Activated naive CD4-positive, alpha-beta T cell treated with anti-CD3 and anti-CD28 coated beads for 36 hours (primary cell): Measurements from ENCODE around the gene CLOCK. TPM values are rescaled to one million over a fixed set of nuclear protein-coding genes. Genes with fewer than 3 reads are reported as not detected.

Source experiments
- CTCF ChIA-PET: fragments of 350-600 bp; sonication (Branson Sonifier 250); formaldehyde crosslinking; loops from one replicate; lab custom pipeline; 2021; ENCODE audit warnings: antibody characterized with exemption; lab: Charles Lee
- DNase-seq: peaks from one replicate; pipeline ENCODE4 v3.0.0-alpha.2; 2020
- H3K27ac Mint-ChIP-seq: one replicate; pipeline ENCODE4 v1.8.0; 2021; ENCODE audit warnings: mild to moderate bottlenecking, mixed read lengths
- H3K27me3 Mint-ChIP-seq: one replicate; pipeline ENCODE4 v1.8.0; 2021; ENCODE audit warnings: low read depth, mixed read lengths
- H3K36me3 Mint-ChIP-seq: one replicate; pipeline ENCODE4 v1.8.0; 2021; ENCODE audit warnings: low read depth, mixed read lengths
- H3K4me1 Mint-ChIP-seq: one replicate; pipeline ENCODE4 v1.8.0; 2021; ENCODE audit warnings: low read depth, mixed read lengths
- H3K4me3 Mint-ChIP-seq: one replicate; pipeline ENCODE4 v1.8.0; 2021; ENCODE audit warnings: mild to moderate bottlenecking, moderate library complexity, mixed read lengths
- H3K9me3 Mint-ChIP-seq: one replicate; pipeline ENCODE4 v1.8.0; 2021; ENCODE audit warnings: mixed read lengths
- intact Hi-C: fragments of 100-400 bp; cut with micrococcal nuclease; formaldehyde crosslinking; loops from one replicate; pipeline ENCODE4 v1.15.1; 2023
- total RNA-seq, 2 experiments: library from RNA; stranded (reverse); gene quantifications; one replicate each; pipeline ENCODE4 v1.2.3, GENCODE V29; 2021

The CLOCK gene
- total RNA-seq, 2 experiments from 2014 or later, result 8.1 to 8.5 TPM

- no peaks in the 10 kb centered on the region for H3K27me3 Mint-ChIP-seq
- peaks cover 34% of the 10 kb centered on the region for H3K4me1 Mint-ChIP-seq
- no peak overlapping the region for H3K4me3 Mint-ChIP-seq
- no peaks in the 10 kb centered on the region for H3K9me3 Mint-ChIP-seq
- H3K27ac Mint-ChIP-seq, result no peak overlapping the region
- intact Hi-C loops, result no loop called here
- CTCF ChIA-PET, result interaction anchor here (0.6 kb wide), 1 partner anchor 475 kb away, joined by 3 read pairs; no protein-coding TSS in a partner anchor
- H3K36me3 Mint-ChIP-seq, result peaks cover 38% of the 10 kb centered on the region
- no peak for DNase-seq
Measured at GRCh38 chr4:55406545-55406944, 140.2 kb downstream of the CLOCK start.

DNA sequence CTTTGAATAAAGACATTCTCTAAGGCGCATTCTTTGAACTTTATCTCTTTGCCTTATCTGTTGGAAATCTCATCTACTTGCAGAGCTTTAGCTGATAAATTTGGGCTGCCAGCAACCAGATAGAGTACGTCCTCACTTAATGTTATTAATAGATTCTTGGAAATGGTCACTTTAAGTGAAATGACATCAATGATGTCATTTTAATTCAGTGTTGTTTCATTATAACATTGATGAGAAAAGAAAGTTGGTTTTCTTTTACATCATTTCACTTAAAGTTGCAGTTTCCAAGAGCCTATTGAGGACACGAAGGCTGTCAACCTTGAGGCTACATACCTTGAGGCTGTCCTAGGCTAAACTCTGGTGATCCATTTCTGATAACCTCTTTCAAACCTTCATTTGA, 141.6 kb downstream of the CLOCK start:
- peaks cover 47% of the 10 kb centered on the region for H3K36me3 Mint-ChIP-seq
- intact Hi-C loops, result no loop called here
- H3K27me3 Mint-ChIP-seq, result no peaks in the 10 kb centered on the region
- no peak overlapping the region for H3K27ac Mint-ChIP-seq
- CTCF ChIA-PET, result no interaction called here
- H3K4me3 Mint-ChIP-seq, result no peak overlapping the region
- H3K9me3 Mint-ChIP-seq, result no peaks in the 10 kb centered on the region
- DNase-seq, result no peak
- H3K4me1 Mint-ChIP-seq, result peaks cover 42% of the 10 kb centered on the region

DNA sequence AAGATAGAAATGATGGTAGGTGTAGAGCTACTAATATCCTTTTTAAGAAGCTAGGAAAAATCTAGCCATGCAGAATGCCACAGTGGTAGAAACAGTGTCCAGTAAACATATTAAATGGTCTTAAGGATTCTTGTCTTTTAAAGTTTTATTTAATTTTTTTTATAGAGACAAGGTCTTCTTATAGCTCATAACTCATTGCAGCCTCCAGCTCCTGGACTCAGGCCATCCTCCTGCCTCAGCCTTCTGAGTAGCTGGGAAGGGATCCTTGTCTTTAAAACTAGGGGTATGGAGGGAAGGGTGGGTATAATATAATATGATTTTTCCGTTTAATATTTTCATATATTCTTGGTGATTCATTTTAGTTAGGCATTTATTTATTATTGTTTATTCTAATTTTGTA, 147.1 kb downstream of the CLOCK start:
- Mint-ChIP-seq H3K27me3 (no peaks in the 10 kb centered on the region), H3K4me3 (no peak overlapping the region), H3K4me1 (peaks cover 51% of the 10 kb centered on the region), H3K27ac (no peak overlapping the region), H3K36me3 (peaks cover 40% of the 10 kb centered on the region), H3K9me3 (no peaks in the 10 kb centered on the region)
- CTCF ChIA-PET, result interaction anchor here (0.6 to 1.8 kb wide), 2 partner anchors 9 to 53 kb away, joined by 7 to 9 read pairs; partner anchors contain the start of gene SRD5A3
- no peak for DNase-seq
- intact Hi-C loops, result loop anchor here (5.0 kb wide), 3 partner anchors 457 to 1133 kb away; partner anchors contain the start of genes PAICS and PPAT

GRCh38 chr4:55398966-55399365, 147.7 kb downstream of the CLOCK start:
- Mint-ChIP-seq H3K27me3 (no peaks in the 10 kb centered on the region), H3K4me3 (peak overlapping the region; percentile 90), H3K27ac (peak overlapping the region; percentile 63), H3K9me3 (no peaks in the 10 kb centered on the region), H3K36me3 (peaks cover 36% of the 10 kb centered on the region), H3K4me1 (peaks cover 53% of the 10 kb centered on the region)
- intact Hi-C loops, result loop anchor here (5.0 kb wide), 3 partner anchors 457 to 1133 kb away; partner anchors contain the start of genes PAICS and PPAT
- DNase-seq, result no peak
- CTCF ChIA-PET, result interaction anchor here (0.6 to 1.8 kb wide), 4 partner anchors 9 to 902 kb away, joined by 3 to 9 read pairs (median 5); partner anchors contain the start of gene SRD5A3

DNA sequence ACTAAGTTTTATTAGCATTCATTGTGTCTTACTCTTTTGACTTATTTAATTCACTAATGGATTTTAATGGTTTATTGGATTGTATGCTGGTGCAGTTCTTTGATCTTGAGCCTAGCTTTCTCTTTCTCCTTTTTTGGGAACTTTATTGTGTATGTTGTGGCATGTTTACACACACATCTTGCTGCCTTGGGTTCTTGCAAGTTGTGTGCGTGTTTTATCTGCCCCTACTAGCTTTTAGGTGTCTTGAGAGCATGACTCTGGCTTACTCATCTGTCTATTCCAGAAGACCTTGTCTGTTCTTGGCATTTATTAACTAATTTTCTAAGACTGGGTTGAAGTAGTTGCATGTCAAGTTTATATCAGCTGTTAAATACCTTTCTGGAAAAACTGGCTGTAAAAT, 148.2 kb downstream of the CLOCK start:
- peaks cover 32% of the 10 kb centered on the region for H3K36me3 Mint-ChIP-seq
- peaks cover 49% of the 10 kb centered on the region for H3K4me1 Mint-ChIP-seq
- CTCF ChIA-PET, result interaction anchor here (0.7 to 1.8 kb wide), 4 partner anchors 52 to 902 kb away, joined by 3 to 7 read pairs (median 3); partner anchors contain the start of gene SRD5A3
- H3K4me3 Mint-ChIP-seq, result peak overlapping the region; percentile 90
- DNase-seq, result no peak
- intact Hi-C loops, result loop anchor here (5.0 kb wide), 3 partner anchors 456 to 1134 kb away; partner anchors contain the start of genes PAICS and PPAT
- H3K27me3 Mint-ChIP-seq, result no peaks in the 10 kb centered on the region
- no peaks in the 10 kb centered on the region for H3K9me3 Mint-ChIP-seq
- H3K27ac Mint-ChIP-seq, result peak overlapping the region; percentile 75

DNA sequence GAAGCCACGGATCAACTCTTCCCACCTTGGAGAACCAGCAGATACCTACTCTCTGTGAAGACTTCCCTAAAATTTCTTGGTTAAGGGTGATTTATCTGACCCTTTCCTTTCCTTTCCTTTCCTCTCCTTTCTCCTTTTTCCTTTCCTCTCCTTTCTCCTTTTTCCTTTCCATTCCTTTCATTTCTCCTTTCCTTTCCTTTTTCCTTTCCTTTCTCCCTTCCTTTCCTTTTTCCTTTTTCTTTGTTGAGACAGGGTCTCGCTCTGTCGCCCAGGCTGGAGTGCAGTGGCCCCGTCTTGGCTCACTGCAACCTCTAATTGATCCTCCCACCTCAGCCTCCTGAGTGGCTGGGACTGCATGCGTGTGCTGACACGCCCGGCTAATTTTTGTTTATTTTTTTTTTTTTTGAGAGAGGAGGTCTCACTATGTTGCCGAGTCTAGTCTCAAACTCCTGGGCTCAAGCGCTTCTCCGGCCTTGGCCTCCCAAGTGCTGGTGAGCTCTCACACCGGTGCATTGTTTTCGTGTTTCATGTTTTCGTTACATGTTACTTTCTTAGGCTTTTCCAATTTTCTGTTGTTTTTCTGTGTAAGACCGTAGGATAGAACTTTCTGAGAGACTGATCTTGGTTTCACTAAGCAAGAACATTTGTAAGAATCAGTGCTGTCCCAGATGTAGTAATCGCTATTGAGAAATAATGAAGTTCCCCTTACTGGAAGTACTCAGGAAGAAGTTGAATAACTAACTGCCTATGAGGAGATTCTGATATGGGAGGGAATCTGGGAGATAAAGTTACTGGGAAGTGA, 149.0 kb downstream of the CLOCK start:
- no peak for DNase-seq
- H3K4me1 Mint-ChIP-seq, result peaks cover 44% of the 10 kb centered on the region
- no peaks in the 10 kb centered on the region for H3K27me3 Mint-ChIP-seq
- peak overlapping the region; percentile 90 for H3K4me3 Mint-ChIP-seq
- H3K9me3 Mint-ChIP-seq, result no peaks in the 10 kb centered on the region
- H3K27ac Mint-ChIP-seq, result peak overlapping the region; percentile 75
- intact Hi-C loops, result loop anchor here (2.0 to 5.0 kb wide), 4 partner anchors 455 to 1581 kb away; partner anchors contain the start of genes PAICS, POLR2B and PPAT
- H3K36me3 Mint-ChIP-seq, result peaks cover 28% of the 10 kb centered on the region
- CTCF ChIA-PET, result interaction anchor here (1.0 to 3.0 kb wide), 3 partner anchors 52 to 85 kb away, joined by 3 to 17 read pairs (median 7); partner anchors contain the start of gene SRD5A3

DNA sequence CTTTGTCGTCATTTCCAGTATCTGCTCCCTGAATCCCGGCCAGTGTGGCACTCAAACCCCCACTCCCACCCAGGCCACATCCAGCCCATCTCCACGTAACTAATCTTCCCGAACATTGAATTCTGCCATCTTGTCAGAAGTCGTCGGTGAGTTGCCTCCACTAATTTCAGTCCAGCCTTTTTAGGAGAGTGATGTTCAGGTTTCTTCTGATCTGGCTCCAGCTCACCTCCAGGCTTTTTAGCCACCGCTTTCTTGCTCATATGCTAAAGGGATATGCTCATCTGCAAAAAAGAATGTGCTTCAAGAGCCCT, 149.6 kb downstream of the CLOCK start:
- Mint-ChIP-seq H3K4me1 (peaks cover 44% of the 10 kb centered on the region), H3K4me3 (peak overlapping the region; percentile 90), H3K27me3 (no peaks in the 10 kb centered on the region), H3K9me3 (no peaks in the 10 kb centered on the region), H3K36me3 (peaks cover 28% of the 10 kb centered on the region), H3K27ac (peak overlapping the region; percentile 75)
- DNase-seq, result no peak
- intact Hi-C loops, result loop anchor here (2.0 to 5.0 kb wide), 4 partner anchors 455 to 1582 kb away; partner anchors contain the start of genes PAICS, POLR2B and PPAT
- CTCF ChIA-PET, result interaction anchor here (0.6 to 3.0 kb wide), 3 partner anchors 51 to 204 kb away, joined by 3 to 17 read pairs (median 4); partner anchors contain the start of gene SRD5A3

DNA sequence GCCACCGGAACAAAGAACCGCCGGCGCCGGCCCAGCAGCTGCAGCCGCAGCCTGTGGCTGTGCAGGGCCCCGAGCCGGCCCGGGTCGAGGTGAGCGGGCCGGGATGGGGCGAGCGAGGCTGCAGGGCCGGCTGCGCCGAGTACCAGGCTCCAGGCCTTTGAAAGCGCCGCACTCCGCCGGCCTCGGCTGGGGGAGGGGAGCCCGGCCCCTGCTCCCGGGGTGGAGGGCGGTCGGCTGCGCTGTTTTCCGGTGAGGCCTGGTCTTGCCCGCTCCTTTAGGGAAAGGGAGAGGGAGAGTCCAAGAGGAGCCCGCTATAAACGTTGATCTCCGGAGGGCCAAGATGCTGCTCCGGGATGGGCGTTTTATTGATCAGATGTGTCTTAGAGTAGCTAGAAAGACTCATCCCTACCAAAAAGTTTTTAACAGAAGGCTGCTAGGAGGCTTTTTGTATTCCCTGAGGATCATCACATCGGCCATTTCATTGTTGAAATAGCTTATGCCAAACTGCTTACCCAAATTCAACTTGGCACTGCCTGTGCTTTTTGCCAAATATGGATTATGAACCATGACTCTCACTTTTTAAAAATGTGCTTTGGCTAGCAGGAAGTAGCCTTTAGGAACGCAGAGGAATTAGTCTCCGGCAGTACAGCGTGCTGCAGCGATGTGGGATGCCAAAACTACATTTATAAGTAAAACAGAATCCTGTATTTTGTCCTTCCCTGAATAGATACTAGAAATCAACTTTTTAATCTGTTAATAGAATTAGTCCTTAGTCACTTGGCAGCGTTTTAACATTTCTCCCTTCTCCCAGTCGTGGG, 150.2 kb downstream of the CLOCK start:
- H3K4me1 Mint-ChIP-seq, result peaks cover 44% of the 10 kb centered on the region
- peak; percentile 20 for DNase-seq
- CTCF ChIA-PET, result interaction anchor here (0.6 to 3.0 kb wide), 4 partner anchors 50 to 740 kb away, joined by 3 to 17 read pairs (median 4); partner anchors contain the start of gene SRD5A3
- no peaks in the 10 kb centered on the region for H3K27me3 Mint-ChIP-seq
- H3K4me3 Mint-ChIP-seq, result peak overlapping the region; percentile 96
- H3K27ac Mint-ChIP-seq, result peak overlapping the region; percentile 75
- peaks cover 28% of the 10 kb centered on the region for H3K36me3 Mint-ChIP-seq
- no peaks in the 10 kb centered on the region for H3K9me3 Mint-ChIP-seq
- intact Hi-C loops, result loop anchor here (2.0 to 5.0 kb wide), 4 partner anchors 454 to 1582 kb away; partner anchors contain the start of genes PAICS, POLR2B and PPAT

DNA sequence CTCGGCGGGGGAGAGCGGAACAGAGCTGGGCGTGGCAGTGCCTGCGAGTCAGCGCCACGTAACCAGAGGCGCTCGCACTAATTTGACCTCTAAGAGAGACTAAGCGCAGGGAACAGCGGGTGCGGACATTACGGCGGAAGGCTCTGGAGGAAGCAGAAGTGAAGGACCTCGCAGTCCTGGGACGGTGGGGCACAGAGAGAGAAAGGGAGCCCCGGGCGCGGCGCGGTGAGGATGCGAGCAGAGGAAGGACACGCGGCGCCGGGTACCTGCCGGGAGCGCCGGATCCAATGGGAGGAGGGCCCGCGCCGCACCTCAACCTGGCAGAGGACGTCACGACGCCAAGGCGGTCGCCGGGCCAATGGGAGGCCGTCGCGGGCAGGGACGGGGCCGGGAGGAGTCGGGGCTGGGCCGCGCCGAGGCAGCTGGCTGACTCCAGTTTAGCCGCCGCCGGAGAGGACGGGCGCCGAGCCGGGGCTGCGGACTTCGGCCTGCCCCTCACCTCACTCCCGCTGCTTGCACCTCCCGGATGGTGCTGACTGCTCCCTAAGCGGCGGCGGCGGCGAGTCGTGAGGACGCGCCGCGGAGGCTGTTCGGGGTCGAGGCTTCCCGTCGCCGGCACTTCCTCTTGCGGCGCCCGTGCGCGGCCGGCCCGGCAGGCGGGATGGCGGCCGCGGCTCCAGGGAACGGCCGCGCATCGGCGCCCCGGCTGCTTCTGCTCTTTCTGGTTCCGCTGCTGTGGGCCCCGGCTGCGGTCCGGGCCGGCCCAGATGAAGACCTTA, 151.0 kb downstream of the CLOCK start, which contains the start of gene TMEM165:
Gene TMEM165, plus strand, starts transcription at position 429 of the 779 bp plus-strand sequence. Its CDS starts 233 bp downstream, at position 662.
- peak; percentile 92 for DNase-seq
- peak within 1 kb of the TSS; percentile 89 for H3K27ac Mint-ChIP-seq
- no peaks in the 10 kb centered on the region for H3K9me3 Mint-ChIP-seq
- H3K4me1 Mint-ChIP-seq, result peaks cover 39% of the 10 kb centered on the region
- peaks cover 20% of the 10 kb centered on the region for H3K36me3 Mint-ChIP-seq
- no peaks in the 10 kb centered on the region for H3K27me3 Mint-ChIP-seq
- CTCF ChIA-PET, result interaction anchor here (0.6 to 3.0 kb wide), 6 partner anchors 23 to 1040 kb away, joined by 3 to 17 read pairs (median 3); partner anchors contain the start of genes PPAT and SRD5A3
- intact Hi-C loops, result loop anchor here (1.0 to 5.0 kb wide), 10 partner anchors 40 to 1583 kb away; partner anchors contain the start of genes CEP135, CLOCK, PAICS and POLR2B
- peak within 1 kb of the TSS; percentile 96 for H3K4me3 Mint-ChIP-seq

DNA sequence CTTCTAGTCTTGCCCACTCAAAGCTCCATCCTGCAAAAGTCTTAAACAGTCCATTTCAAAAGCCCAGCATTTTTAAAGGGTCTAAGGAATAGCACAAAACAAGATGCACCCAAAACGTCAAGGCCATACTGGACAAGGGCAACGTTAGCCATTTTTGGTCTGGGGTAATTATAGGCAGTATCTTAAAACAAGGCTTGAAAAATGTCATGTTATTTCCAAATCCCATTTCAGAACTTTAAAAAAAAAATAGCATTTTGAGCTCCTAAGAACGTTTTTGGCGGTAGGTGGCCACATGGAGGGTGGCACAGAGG, 151.5 kb downstream of the CLOCK start:
- H3K9me3 Mint-ChIP-seq, result no peaks in the 10 kb centered on the region
- H3K27me3 Mint-ChIP-seq, result no peaks in the 10 kb centered on the region
- H3K27ac Mint-ChIP-seq, result peak overlapping the region; percentile 89
- peaks cover 35% of the 10 kb centered on the region for H3K4me1 Mint-ChIP-seq
- CTCF ChIA-PET, result interaction anchor here (0.6 to 3.0 kb wide), 6 partner anchors 9 to 1040 kb away, joined by 3 to 17 read pairs (median 3); partner anchors contain the start of genes PPAT and SRD5A3
- no peak for DNase-seq
- intact Hi-C loops, result loop anchor here (1.0 to 5.0 kb wide), 9 partner anchors 40 to 1137 kb away; partner anchors contain the start of genes CEP135, CLOCK, PAICS and PPAT
- H3K4me3 Mint-ChIP-seq, result peak overlapping the region; percentile 96
- H3K36me3 Mint-ChIP-seq, result peaks cover 18% of the 10 kb centered on the region
